ENCODE measurements around the gene SPAM1. TPM values are rescaled to one million over a fixed set of nuclear protein-coding genes. Genes with fewer than 3 reads are reported as not detected.
"Not testable (repeated sequence)": the region's sequence is repeated elsewhere in the genome, so short reads cannot be mapped to it uniquely, and the experiment has no call there.

The SPAM1 gene
- polyA plus RNA-seq, 4 donors = not detected

GRCh38 chr7:123948136-123948535, 23.1 kb downstream of the SPAM1 start:
- no peak for DNase-seq (ENCODE audit: low read depth in 4 of 4, low spot score in 3 of 4)

- DNase-seq (ENCODE audit: low read depth in 4 of 4, low spot score in 3 of 4) = no peak
These were observed 33.2 kb downstream of the SPAM1 start for GRCh38 chr7:123958186-123958703.

GRCh38 chr7:123961771-123962170, 36.7 kb downstream of the SPAM1 start:
- no peak for DNase-seq (ENCODE audit: low read depth in 4 of 4, low spot score in 3 of 4)

GRCh38 chr7:123966936-123967335, 41.9 kb downstream of the SPAM1 start:
- no peak for DNase-seq (ENCODE audit: low read depth in 4 of 4, low spot score in 3 of 4)

DNA sequence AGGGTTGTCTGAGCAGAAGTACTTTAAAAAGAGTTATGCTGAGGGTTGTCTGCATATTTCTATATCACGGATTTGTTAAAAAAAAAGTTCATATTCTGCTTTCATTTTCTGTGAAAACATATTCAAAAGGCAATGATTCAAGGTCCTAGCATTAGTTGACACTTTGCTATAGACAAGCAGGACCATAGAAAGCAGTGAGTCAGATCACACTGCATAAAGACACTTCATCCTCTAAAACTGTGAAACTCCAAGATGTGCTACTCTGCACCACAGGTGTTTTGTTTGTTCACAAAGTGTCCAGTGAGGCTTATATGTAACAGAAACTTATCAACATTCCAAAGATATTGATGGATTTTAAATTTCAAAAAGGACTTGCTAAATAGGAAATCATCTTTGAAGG, 47.0 kb downstream of the SPAM1 start:
- DNase-seq (ENCODE audit: low read depth in 4 of 4, low spot score in 3 of 4) = no peak

- no peak for DNase-seq (ENCODE audit: low read depth in 4 of 4, low spot score in 3 of 4)
These were observed 47.8 kb downstream of the SPAM1 start for GRCh38 chr7:123972831-123973230.

- DNase-seq (ENCODE audit: low read depth in 4 of 4, low spot score in 3 of 4) = no peak
These were observed 49.4 kb downstream of the SPAM1 start for GRCh38 chr7:123974326-123974908.

GRCh38 chr7:123975084-123975483, 50.0 kb downstream of the SPAM1 start:
- DNase-seq (ENCODE audit: low read depth in 4 of 4, low spot score in 3 of 4) = no peak

DNA sequence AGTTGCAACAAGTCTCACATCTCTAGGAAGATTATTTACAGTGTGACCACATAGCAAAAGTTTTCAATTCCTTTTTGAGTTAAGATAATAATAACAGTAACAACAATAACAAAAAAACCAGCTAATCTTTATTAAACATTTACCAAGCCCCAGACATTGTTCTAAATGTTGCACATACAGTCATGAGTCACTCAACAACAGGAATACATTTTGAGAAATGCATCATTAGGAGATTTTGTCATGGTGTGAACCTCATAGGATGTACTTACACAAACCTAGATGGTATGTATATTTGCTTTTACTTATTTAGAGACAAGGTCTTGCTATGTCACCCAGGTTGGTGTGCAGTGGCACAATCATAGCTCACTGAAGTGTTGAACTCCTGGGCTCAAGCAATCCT, 52.0 kb downstream of the SPAM1 start:
- no peak for DNase-seq (ENCODE audit: low read depth in 4 of 4, low spot score in 3 of 4)

DNA sequence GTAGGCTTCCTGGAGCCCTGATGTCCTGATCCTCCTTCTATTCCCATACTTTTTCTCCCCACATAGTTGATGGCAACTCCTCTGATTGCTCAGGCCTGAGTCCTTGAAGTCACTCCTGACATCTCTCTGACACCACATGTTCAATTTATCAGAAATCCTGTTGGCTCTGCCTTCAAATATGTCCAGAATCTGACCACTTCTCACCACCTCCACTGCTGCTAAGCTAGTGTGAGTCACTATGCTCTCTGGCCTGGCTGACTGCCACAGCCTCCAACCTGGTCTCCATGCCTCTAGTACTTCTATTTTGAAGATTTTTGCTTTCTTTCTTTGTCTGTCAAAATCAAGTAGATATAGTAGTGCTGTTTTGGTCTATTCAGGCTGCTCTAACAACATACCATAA, 54.8 kb downstream of the SPAM1 start:
- DNase-seq (ENCODE audit: low read depth in 4 of 4, low spot score in 3 of 4) = no peak

GRCh38 chr7:123987445-123987844, 62.4 kb downstream of the SPAM1 start:
- no peak for DNase-seq (ENCODE audit: low read depth in 4 of 4, low spot score in 3 of 4)

GRCh38 chr7:123992913-123993518, 68.0 kb downstream of the SPAM1 start:
- no peak for DNase-seq (ENCODE audit: low read depth in 4 of 4, low spot score in 3 of 4)

DNA sequence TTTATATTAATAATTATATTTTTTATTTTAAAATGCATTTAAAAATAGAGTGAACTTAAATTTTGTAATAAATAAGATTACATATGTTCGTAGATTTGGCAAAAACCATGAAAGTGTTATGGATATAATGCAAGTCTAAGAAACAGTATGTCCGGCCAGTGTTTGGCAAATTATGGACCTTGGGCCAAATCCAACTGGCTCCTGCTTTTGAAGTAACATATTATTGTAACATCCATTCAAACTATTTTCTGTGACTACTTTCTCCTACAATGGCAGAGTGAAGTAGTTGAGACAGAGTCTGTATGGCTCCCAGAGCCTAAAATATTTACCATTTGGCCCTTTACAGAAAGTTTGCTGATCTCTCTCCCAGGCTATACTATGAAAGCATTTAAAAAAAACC, 69.0 kb downstream of the SPAM1 start:
- DNase-seq (ENCODE audit: low read depth in 4 of 4, low spot score in 3 of 4) = no peak

- DNase-seq (ENCODE audit: low read depth in 4 of 4, low spot score in 3 of 4) = no peak
These were observed 69.4 kb downstream of the SPAM1 start for GRCh38 chr7:123994449-123994848.

DNA sequence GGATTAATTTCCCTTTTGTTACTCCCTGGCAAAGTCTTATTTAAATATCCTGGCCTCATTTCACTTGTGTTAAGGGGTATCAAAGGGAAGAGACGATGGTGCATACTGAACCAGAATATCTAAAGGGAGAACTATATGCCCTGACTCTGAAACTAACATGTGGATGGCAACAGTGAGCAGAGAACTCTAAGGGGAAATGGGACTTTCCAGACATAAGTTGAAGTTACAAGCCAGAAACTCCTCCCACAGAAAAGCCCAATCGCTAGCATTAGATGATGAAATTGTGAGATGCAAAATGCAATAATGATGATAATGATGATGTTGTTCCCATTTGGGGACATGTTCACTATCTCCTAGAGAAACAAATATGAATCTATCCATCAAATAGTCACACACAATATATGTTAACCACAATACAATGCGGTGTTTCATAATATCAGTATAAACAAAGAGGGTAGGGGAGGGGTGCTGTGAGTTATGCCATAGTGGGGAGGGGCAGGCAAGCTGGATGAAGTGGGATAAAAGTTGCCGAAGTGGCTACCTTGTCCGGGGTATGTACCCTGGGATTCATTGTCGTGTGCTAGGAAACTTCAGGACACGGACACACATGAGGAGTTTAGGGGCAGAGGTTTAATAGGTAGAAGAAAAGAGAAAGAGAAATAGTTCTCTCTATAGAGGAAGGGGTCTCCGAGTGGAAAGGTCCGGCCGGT, 70.7 kb downstream of the SPAM1 start:
- DNase-seq (ENCODE audit: low read depth in 4 of 4, low spot score in 3 of 4) = no peak

- no peak for DNase-seq (ENCODE audit: low read depth in 4 of 4, low spot score in 3 of 4)
These were observed 71.2 kb downstream of the SPAM1 start for GRCh38 chr7:123996327-123996625.

DNA sequence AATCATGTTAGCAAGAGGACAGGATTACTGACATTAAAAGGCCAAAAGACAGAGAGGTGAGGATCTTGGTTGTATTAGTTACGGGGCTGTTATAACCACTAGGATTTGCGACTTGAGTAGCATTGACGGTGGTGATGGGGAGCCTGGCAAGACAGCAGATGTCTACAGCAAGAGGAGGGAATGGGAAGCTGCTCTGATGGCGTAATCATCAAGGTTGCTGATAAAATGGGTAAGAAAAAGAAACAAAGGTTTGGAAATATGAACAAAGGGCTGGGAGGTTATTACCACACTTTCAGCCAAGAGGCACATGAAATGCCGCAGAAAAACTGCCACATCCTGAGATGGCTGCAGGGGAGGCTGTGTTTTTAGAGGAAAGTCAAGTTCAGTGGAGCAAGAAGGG, 73.9 kb downstream of the SPAM1 start:
- DNase-seq (ENCODE audit: low read depth in 4 of 4, low spot score in 3 of 4) = no peak

GRCh38 chr7:123999703-124000102, 74.7 kb downstream of the SPAM1 start:
- DNase-seq (ENCODE audit: low read depth in 4 of 4, low spot score in 3 of 4) = no peak

GRCh38 chr7:124008296-124008695, 83.3 kb downstream of the SPAM1 start:
- not testable (repeated sequence) for DNase-seq (ENCODE audit: low read depth in 4 of 4, low spot score in 3 of 4)

- DNase-seq (ENCODE audit: low read depth in 4 of 4, low spot score in 3 of 4) = no peak
These were observed 84.3 kb downstream of the SPAM1 start for GRCh38 chr7:124009321-124009720.

Measured in right renal pelvis (tissue), 4 donors.